ENCODE results near the gene MUC5AC.

Gene MUC5AC

DNA sequence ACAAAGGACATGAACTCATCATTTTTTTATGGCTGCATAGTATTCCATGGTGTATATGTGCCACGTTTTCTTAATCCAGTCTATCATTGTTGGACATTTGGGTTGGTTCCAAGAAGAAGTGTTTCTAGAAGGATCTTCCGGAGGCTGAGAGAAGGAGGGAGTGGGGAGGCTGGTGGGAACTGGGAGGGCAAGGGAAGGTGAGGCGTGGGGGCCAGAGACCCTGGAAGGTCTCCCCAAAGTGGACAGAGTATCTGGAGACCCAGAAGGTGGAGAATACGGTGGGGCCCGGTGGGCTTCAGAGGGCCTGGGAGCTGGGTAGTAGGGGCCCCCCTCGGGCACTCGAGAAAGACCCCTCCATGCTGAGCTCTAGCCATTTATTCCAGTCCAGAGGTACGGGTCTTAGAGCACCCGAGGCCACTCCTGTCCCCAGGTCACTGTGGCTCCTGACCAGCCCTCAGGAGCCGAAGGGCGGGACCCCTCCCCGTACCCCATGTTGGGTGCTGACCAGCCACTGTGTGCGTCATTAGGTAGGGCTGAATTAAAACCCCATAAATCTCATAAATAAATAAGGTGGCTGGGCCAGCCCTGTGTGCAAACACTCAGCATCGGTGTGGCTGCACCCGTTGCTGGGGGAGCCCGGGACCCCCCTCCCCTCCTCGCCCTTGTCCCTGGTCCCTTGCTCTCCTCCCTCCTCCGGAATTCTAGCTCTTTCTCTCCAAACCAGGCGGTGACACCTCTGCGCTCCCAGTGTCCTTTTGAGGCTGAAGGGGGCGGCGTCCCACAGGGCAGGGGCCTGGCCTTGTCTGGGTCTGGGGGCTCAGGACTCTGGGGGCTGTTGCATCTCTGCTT, 38.8 kb upstream of the MUC5AC start:
- Mint-ChIP-seq H3K27me3 (no peaks in the 10 kb centered on the region), H3K27ac (no peak overlapping the region), H3K9me3 (peaks cover under 1% of the 10 kb centered on the region), H3K36me3 (no peaks in the 10 kb centered on the region), H3K4me3 (no peak overlapping the region), H3K4me1 (peaks cover 5% of the 10 kb centered on the region)

DNA sequence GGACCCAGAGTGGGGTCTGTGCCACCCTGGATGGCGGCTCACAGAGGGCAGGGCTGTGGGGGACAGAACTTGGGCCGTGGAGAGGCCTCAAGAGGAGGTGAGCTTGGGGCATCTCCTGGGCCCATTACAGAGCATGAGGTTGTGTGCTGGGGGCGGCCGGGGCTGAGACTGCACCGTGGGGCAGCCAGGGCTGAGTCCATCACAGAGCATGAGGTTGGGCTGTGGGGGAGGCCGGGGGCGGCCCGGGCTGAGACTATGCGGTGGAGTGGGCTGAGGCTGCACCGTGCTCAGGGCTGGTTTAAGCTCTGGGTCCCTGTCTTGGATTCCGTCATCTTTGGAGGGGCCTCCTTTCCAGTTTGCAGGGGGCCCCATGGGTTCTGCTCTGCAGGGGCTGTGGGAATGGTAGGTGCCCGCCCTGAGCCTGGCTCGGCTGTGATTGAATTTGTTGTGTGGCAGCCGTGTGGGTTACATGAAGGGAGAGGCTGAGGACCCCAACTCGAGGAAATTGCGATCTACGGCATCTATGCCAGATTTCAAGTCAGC, 38.1 kb upstream of the MUC5AC start:
- H3K27me3 Mint-ChIP-seq, result peaks cover 2% of the 10 kb centered on the region
- H3K27ac Mint-ChIP-seq, result no peak overlapping the region
- H3K36me3 Mint-ChIP-seq, result no peaks in the 10 kb centered on the region
- H3K4me3 Mint-ChIP-seq, result no peak overlapping the region
- H3K9me3 Mint-ChIP-seq, result peaks cover 7% of the 10 kb centered on the region
- peaks cover 3% of the 10 kb centered on the region for H3K4me1 Mint-ChIP-seq

DNA sequence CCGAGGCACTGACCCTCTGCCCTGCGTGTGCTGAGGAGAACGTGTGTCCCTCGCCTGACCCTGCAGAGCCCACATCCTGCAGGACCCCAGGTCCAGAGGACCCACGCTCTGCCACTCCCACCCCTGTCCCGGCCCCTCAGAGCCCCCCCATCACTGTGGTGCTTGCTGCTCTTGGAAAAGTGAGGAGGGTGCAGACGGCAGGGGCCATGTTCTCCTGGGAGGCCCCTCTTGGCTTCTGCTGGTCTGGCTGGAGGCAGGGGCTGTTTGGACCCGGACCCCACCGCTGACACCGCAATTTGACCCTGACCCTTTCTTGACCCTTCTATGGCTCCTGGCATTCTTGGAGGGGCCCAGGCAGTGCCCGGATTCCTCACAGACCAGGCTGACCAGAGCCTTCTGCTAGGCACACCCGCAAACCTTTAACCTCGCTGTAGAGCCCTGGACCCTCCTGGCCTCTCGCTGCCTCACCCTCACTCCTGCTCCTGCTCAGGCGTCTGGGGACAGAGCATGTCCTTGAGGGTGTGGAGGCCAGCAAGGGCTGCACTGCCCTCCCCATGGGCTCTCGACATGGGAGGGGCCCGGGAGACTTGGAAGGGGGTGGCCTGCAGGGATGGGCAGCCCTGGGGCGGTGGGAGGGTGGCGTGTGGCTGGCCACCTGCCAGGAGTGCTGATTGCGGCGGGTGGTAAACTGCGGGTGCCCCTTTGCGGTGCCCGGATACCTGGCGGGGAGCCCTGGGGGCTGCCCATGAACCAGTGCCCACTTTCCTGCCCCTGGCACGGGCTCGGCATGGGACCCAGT, 37.0 kb upstream of the MUC5AC start:
- Mint-ChIP-seq H3K36me3 (no peaks in the 10 kb centered on the region), H3K4me1 (no peaks in the 10 kb centered on the region), H3K4me3 (no peak overlapping the region), H3K27ac (no peak overlapping the region), H3K27me3 (peaks cover 2% of the 10 kb centered on the region), H3K9me3 (peaks cover 7% of the 10 kb centered on the region)

DNA sequence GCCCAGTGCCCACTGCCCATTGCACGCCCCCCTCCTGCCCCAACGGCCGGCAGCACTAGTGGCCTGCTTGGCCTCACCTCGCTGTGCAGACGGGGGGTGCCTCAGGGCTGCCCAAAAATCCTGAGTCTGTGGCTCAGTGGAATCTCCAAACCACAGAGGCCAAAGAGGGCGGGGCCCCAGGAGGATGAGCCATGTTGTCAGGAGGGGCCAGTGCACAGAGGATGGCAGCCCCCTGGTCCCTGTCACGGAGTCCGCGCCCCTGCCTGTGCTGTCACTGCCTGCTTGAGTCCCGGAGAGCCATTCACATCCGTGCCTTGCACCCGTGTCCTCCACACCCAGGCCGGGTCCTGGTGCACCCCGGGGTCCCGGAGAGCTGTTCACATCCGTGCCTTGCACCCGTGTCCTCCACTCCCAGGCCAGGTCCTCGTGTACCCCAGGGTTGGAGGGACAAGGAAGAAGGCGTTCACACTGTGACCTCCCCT, 36.4 kb upstream of the MUC5AC start:
- H3K4me1 Mint-ChIP-seq, result no peaks in the 10 kb centered on the region
- peaks cover 7% of the 10 kb centered on the region for H3K9me3 Mint-ChIP-seq

DNA sequence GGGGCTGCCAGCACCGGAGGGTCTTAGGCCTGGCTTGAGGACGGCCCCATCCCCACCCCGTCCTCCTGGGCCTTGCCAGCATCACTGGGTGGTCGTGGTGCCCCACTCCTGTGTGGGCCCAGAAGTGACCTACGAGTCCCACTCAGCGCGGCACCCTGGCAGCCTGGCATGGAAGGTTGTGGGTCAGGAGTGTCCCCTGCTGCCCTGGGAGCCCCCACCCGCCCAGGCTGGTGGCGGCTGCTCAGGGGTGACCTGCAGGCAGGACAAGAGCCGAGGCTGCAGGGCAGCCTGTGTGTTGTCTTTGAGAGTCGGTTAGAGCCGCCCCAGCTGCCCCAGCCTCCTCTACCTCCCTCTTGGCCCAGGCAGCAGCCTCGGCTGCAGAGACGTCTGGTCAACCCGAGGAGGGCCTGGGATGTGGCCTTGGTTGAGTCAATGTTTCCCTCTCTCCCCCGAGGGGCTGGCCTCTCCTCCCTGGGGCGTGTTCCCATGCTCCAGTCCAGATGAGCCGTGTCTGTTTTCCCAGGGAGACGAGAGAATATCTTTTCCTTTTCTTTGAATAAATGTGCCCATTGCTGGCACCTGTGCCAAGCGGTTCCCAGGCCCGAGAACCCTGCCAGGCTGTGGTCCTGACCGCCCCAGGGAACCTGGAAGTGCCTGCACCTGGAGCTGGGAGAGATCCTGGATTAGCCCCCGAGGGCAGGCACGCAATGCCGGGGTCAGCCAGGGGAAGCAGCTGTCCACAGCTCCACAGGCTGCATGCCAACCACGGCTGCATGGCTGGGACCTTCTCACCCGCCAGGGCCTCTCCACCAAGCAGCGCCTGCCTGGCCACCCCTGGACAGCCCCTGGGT, 35.7 kb upstream of the MUC5AC start:
- peaks cover 7% of the 10 kb centered on the region for H3K9me3 Mint-ChIP-seq
- peaks cover 2% of the 10 kb centered on the region for H3K27me3 Mint-ChIP-seq
- H3K27ac Mint-ChIP-seq, result no peak overlapping the region
- H3K36me3 Mint-ChIP-seq, result no peaks in the 10 kb centered on the region
- no peak overlapping the region for H3K4me3 Mint-ChIP-seq
- H3K4me1 Mint-ChIP-seq, result no peaks in the 10 kb centered on the region

More for the DNA sequence above, 36.4 kb upstream of the MUC5AC start:
- H3K36me3 Mint-ChIP-seq, result no peaks in the 10 kb centered on the region
- no peak overlapping the region for H3K4me3 Mint-ChIP-seq
- no peak overlapping the region for H3K27ac Mint-ChIP-seq
- H3K27me3 Mint-ChIP-seq, result peaks cover 2% of the 10 kb centered on the region

DNA sequence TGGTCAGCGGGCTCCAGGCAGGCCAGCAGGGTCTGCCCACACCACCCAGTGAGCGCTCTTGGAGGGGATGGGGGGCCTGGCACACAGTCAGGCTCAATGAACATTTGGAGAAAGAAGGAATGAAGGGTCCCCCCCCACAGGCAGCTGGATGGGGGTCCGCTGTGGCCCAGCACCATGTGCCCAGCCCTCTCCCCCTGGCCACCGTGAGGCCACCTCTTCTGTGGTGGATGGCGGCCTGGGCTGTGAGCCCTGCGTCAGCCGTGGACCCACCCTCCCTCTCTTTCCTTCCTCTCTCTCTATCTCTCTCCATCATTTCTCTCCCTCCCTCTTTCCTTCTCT, 35.1 kb upstream of the MUC5AC start:
- Mint-ChIP-seq H3K4me1 (no peaks in the 10 kb centered on the region), H3K9me3 (peaks cover 7% of the 10 kb centered on the region), H3K4me3 (no peak overlapping the region), H3K27ac (no peak overlapping the region), H3K36me3 (no peaks in the 10 kb centered on the region), H3K27me3 (peaks cover 2% of the 10 kb centered on the region)

DNA sequence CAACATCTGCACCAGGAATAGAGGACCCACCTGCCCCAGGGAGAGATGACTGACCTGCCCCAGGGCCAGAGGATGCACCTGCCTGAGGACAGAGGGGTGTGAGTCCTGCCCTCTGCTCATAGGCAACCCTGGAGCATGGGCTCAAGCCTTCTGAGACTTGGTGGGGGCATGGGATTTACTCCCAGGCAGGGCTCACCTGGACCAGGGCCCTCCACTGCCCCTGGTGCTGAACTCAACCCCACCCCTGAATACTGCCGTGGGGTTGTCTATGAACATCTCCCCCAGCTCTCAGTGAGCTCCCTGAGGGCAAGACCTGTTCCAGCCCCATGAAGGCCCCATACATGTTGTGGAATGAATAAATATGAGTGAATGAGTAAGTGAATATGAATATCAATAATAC, 33.8 kb upstream of the MUC5AC start:
- Mint-ChIP-seq H3K9me3 (peaks cover 7% of the 10 kb centered on the region), H3K27ac (no peak overlapping the region), H3K27me3 (peaks cover 2% of the 10 kb centered on the region), H3K4me1 (no peaks in the 10 kb centered on the region), H3K4me3 (no peak overlapping the region), H3K36me3 (no peaks in the 10 kb centered on the region)

DNA sequence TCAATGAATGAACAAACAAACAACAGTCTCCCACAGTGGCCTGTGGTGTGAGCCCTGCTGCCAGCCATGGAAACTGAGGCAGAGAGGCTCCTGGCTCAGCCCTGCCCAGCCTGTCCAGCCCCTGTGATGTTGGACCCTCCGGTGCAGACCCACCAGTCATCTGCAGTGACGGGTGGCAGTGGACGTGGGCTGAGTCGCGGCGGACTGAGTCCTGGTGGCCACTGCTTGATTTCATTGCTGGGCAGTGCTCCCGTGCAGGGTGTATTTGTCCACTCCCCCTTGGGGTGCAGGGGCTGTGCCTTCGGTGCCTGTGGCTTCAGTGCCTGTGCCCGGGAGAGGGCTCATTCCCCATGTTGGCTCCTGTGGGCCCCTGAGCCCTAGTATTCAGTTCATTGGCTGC, 31.9 kb upstream of the MUC5AC start:
- Mint-ChIP-seq H3K36me3 (no peaks in the 10 kb centered on the region), H3K27ac (no peak overlapping the region), H3K4me1 (no peaks in the 10 kb centered on the region), H3K9me3 (peaks cover 7% of the 10 kb centered on the region), H3K4me3 (no peak overlapping the region), H3K27me3 (peaks cover 2% of the 10 kb centered on the region)

DNA sequence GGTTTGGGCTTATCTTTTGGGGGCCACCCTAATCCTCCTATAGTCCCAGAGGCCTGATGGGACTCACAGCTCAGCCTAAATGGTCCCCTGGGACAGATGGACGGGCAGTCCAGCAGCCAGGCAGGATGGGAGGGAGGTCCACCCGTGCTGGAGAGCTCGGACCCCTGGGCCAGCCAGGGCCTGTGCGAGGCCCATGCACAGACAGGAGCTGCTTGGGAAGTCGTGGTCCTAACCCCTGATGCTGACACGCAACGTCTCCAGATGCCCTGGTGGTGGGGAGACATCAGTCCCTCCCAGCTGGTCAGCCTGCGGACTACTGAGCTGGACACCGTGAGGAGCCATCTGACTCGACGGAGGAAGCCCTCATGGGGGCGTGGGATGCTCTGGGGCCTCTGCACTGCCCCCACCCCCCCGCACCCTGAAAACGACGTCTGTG, 31.2 kb upstream of the MUC5AC start:
- Mint-ChIP-seq H3K9me3 (peaks cover 7% of the 10 kb centered on the region), H3K4me3 (no peak overlapping the region), H3K27ac (no peak overlapping the region), H3K36me3 (no peaks in the 10 kb centered on the region), H3K27me3 (peaks cover 3% of the 10 kb centered on the region), H3K4me1 (no peaks in the 10 kb centered on the region)

DNA sequence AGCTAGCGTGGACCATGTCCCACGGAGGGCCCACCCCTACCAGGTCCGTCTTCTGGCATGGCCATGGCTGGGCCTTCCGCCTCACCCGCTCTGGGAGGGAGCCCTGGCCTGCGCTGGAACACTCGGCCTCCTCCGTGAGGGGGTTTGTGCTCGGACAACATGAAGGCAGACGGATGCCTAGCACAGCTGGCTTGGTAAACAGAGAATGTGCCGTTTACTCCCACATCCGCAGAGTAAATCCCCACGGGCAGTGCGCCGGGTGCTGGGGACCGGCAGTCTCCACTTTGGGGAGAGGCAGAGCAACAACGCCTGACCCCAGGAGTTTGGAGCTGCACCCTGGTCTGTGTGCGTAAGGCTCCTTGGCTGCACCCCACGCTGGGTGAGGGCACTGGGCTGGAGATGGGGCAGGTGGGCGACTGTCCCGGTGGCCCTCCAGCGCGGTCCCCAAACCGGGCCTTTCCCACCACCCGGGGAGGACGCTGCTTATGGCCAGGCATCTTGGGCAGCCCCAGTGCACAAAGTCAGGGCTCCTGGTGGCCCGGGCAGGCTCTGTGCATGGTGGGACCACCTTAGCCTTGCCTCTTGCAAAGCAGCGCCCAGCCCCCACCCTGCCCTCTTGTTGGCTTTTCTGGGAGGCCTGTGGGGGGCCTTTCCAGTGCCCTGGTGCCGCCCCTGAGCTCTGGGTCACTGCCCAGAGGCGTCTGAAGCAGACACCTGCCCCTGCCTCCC, 30.7 kb upstream of the MUC5AC start:
- Mint-ChIP-seq H3K9me3 (peaks cover 7% of the 10 kb centered on the region), H3K27me3 (peaks cover 5% of the 10 kb centered on the region), H3K4me1 (no peaks in the 10 kb centered on the region), H3K4me3 (no peak overlapping the region), H3K36me3 (no peaks in the 10 kb centered on the region), H3K27ac (no peak overlapping the region)

DNA sequence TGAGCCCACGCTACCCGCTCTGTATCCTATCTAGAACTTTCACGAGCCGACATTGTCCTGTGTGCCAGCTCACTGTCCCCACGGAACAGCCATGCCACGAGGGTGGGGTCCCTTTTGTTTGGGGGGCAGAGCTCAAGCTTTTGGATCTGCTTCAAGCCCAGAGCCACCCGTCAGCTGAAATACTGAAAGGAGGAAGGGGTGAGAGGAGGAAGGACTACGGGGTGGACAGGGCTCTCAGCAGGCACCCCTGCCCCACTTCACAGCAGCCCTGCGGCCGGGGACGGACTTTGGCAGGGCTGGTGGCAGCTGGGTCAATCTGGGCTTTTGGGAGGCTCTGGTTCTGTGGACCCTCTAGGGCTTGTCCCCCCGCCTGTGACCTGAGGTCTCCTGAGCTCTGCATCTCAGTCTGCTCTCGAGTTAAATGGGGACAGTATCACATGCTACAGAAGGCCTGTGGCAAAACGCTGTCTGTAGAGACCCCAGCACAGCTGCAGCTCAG, 30.0 kb upstream of the MUC5AC start:
- no peak overlapping the region for H3K4me3 Mint-ChIP-seq
- peaks cover under 1% of the 10 kb centered on the region for H3K36me3 Mint-ChIP-seq
- H3K27ac Mint-ChIP-seq, result no peak overlapping the region
- no peaks in the 10 kb centered on the region for H3K4me1 Mint-ChIP-seq
- peaks cover 9% of the 10 kb centered on the region for H3K9me3 Mint-ChIP-seq
- H3K27me3 Mint-ChIP-seq, result peaks cover 5% of the 10 kb centered on the region

DNA sequence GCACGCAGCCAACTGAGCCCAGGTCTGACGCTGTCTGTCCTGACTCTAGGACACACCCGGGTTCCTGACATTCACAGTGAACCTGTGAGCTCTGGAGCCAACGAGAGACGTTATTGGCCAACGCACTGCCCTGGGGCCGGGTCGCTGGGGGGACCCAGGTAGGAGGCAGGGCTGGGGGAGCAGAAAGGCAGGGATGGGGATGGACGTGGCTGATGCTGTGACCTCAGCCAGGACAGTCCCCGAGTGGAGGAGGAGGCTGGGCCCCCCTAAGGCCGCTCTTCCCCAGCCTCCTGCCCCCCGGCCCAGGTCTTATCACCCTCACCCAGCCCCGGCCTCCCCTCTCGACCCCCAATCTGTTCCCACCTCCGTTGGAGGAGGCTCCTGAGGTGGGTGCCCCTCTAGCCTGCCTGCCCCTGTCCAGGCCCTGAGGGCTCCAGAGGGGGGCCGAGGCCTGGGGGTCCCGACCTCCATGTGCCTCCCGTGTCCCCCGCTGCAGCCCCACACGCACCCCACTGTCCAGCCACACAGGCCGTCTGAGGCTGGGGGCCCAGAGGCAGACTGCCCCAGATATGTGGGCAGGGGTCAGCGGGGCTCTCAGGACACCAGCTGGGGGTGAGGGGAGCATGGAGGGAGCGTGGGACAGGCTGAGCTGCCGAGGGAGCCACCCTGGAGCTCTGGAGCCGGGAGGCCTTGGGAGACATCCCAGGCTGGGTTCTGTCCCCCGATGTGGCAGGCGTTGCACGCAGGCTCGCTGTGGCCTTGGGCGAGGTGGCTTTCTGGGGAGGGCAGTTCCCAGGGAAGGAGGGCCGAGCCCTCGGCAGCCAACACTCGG, 29.2 kb upstream of the MUC5AC start:
- peaks cover 2% of the 10 kb centered on the region for H3K36me3 Mint-ChIP-seq
- H3K9me3 Mint-ChIP-seq, result peaks cover 12% of the 10 kb centered on the region
- no peaks in the 10 kb centered on the region for H3K4me1 Mint-ChIP-seq
- H3K27me3 Mint-ChIP-seq, result peaks cover 8% of the 10 kb centered on the region
- no peak overlapping the region for H3K27ac Mint-ChIP-seq
- H3K4me3 Mint-ChIP-seq, result no peak overlapping the region

DNA sequence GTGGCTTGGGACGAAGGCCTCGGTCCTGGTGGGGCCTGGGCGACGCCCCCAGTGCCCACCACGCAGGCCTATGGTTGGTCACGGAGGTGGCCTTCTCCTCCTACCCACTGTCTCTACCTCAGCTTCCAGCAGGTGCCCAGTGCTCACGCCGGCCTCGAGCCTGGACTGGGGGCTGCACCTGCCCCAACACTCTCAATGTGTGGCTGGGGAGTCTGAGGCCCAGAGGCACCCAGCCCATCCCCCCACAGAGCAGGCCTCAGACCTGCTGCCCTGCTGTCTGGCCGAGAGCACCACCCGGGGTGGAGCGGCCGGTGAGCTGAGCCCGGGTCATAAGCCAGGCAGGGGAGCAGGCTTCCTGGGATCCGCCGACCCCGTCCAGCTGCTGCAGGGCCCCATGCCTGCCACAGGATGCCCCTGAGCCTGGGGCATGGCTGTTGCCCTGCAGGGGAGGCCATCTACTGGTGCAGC, 28.6 kb upstream of the MUC5AC start:
- H3K36me3 Mint-ChIP-seq, result peaks cover 2% of the 10 kb centered on the region
- H3K4me1 Mint-ChIP-seq, result no peaks in the 10 kb centered on the region
- H3K9me3 Mint-ChIP-seq, result peaks cover 9% of the 10 kb centered on the region
- no peak overlapping the region for H3K4me3 Mint-ChIP-seq
- H3K27me3 Mint-ChIP-seq, result peaks cover 10% of the 10 kb centered on the region
- H3K27ac Mint-ChIP-seq, result peak overlapping the region; percentile 12

Data from activated naive CD4-positive, alpha-beta T cell treated with anti-CD3 and anti-CD28 coated beads, Interleukin-2, amount 50 U/mL, for 24 hours (primary cell).